KMS-11 (cell line): Measurements from ENCODE around the gene FAM216A.
A peak's percentile ranks its signal among the peaks of the same experiment; 100 is the strongest.
"Not testable (repeated sequence)": the region's sequence is repeated elsewhere in the genome, so short reads cannot be mapped to it uniquely, and the experiment has no call there.

ENCODE experiments used
- H2AFZ ChIP-seq: fragments of 200-600 bp; sonication (generic); 2 replicates; pipeline ENCODE4 v1.6.1; 2016; ENCODE audit warnings: antibody characterized with exemption, mixed run types, low read depth
- H3K27ac ChIP-seq: fragments of 200-600 bp; sonication (generic); 2 replicates; pipeline ENCODE4 v1.6.1; 2016; ENCODE audit warnings: mild to moderate bottlenecking, mixed run types
- H3K27me3 ChIP-seq: fragments of 200-600 bp; sonication (generic); 2 replicates; pipeline ENCODE4 v1.6.1; 2017; ENCODE audit warnings: mild to moderate bottlenecking, low read depth, mixed run types, moderate library complexity; ENCODE audit not compliant: insufficient read depth
- H3K36me3 ChIP-seq: fragments of 200-600 bp; sonication (generic); 2 replicates; pipeline ENCODE4 v1.6.1; 2017; ENCODE audit warnings: mild to moderate bottlenecking, mixed run types; ENCODE audit not compliant: insufficient read depth
- H3K4me1 ChIP-seq: fragments of 200-600 bp; sonication (generic); 2 replicates; pipeline ENCODE4 v1.6.1; 2016; ENCODE audit warnings: mild to moderate bottlenecking, low read depth, mixed run types; ENCODE audit not compliant: poor library complexity, severe bottlenecking
- H3K4me2 ChIP-seq: fragments of 200-600 bp; sonication (generic); 2 replicates; pipeline ENCODE4 v1.7.0; 2016; ENCODE audit warnings: mild to moderate bottlenecking, mixed run types
- H3K4me3 ChIP-seq: fragments of 200-600 bp; sonication (generic); IDR thresholded peaks from 2 replicates; pipeline ENCODE4 v1.6.1; 2017; ENCODE audit warnings: low read depth, low read length, mixed read lengths; ENCODE audit not compliant: insufficient read depth
- H3K79me2 ChIP-seq: fragments of 200-600 bp; sonication (generic); 2 replicates; pipeline ENCODE4 v1.6.1; 2016; ENCODE audit warnings: low read depth, mixed run types; ENCODE audit not compliant: insufficient read depth
- H3K9ac ChIP-seq: fragments of 200-600 bp; sonication (generic); 2 replicates; pipeline ENCODE4 v1.6.1; 2016; ENCODE audit warnings: mild to moderate bottlenecking, mixed run types
- H4K20me1 ChIP-seq: fragments of 200-600 bp; sonication (generic); 2 replicates; pipeline ENCODE4 v1.6.1; 2016; ENCODE audit warnings: mild to moderate bottlenecking, mixed run types; ENCODE audit not compliant: insufficient read depth
- TF ChIP-seq, protein P1 (sequence below): fragments of 200-600 bp; sonication (generic); conservative IDR thresholded peaks from 2 replicates; pipeline ENCODE4 v1.6.1; 2017; ENCODE audit warnings: low read depth, mild to moderate bottlenecking, antibody characterized with exemption, low read length, moderate library complexity, mixed read lengths

The FAM216A gene

DNA sequence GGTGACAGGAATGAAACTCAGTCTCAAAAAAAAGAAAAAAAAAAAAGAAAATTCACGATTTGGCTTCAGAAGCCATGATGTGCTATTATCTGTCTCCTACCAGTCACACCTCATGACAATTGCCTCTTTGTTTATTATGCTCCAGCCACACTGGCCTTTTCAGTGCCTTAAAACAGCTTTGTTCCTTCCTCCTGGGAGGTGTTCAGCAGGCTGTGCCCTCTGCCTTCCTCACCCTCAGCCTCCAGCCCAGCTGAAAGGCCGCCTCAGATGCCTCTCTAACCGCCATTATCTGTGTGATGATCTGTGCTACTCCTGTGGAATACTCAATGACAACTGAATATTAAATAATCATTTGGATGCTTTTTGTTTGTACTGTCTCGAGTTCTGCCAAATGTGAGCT, 9.9 kb upstream of the FAM216A start:
- H2AFZ ChIP-seq, result no peak overlapping the region
- H3K9ac ChIP-seq, result no peak overlapping the region
- TF ChIP-seq, protein P1, sequence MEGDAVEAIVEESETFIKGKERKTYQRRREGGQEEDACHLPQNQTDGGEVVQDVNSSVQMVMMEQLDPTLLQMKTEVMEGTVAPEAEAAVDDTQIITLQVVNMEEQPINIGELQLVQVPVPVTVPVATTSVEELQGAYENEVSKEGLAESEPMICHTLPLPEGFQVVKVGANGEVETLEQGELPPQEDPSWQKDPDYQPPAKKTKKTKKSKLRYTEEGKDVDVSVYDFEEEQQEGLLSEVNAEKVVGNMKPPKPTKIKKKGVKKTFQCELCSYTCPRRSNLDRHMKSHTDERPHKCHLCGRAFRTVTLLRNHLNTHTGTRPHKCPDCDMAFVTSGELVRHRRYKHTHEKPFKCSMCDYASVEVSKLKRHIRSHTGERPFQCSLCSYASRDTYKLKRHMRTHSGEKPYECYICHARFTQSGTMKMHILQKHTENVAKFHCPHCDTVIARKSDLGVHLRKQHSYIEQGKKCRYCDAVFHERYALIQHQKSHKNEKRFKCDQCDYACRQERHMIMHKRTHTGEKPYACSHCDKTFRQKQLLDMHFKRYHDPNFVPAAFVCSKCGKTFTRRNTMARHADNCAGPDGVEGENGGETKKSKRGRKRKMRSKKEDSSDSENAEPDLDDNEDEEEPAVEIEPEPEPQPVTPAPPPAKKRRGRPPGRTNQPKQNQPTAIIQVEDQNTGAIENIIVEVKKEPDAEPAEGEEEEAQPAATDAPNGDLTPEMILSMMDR, result no peak
- H3K4me2 ChIP-seq, result no peak overlapping the region
- H3K79me2 ChIP-seq, result no peaks in the 10 kb centered on the region
- no peaks in the 10 kb centered on the region for H3K4me1 ChIP-seq
- no peak overlapping the region for H3K27ac ChIP-seq
- H4K20me1 ChIP-seq, result no peaks in the 10 kb centered on the region
- no peaks in the 10 kb centered on the region for H3K27me3 ChIP-seq
- H3K36me3 ChIP-seq, result no peaks in the 10 kb centered on the region
- H3K4me3 ChIP-seq, result no peak overlapping the region

DNA sequence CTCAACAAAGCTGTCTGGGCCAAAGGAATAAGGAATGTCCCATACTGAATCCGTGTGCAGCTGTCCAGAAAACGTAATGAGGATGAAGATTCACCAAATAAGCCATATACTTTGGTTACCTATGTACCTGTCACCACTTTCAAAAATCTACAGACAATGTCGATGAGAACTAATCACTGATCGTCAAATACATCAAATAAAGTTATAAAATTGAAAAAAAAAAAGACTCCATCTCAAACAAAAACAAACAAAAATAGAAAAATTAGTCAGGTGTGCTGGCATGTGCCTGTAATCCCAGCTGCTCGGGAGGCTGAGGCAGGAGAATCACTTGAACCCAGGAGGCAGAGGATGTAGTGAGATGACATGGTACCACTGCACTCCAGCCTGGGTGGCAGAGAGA, 7.5 kb upstream of the FAM216A start:
- not testable (repeated sequence) for H3K36me3 ChIP-seq

GRCh38 chr12:110465024-110465423, 3.6 kb upstream of the FAM216A start:
- Histone ChIP-seq H3K36me3 (no peaks in the 10 kb centered on the region), H3K4me1 (peaks cover 8% of the 10 kb centered on the region), H3K4me3 (no peak overlapping the region), H3K27ac (no peak overlapping the region), H3K9ac (no peak overlapping the region), H3K27me3 (no peaks in the 10 kb centered on the region), H3K79me2 (peaks cover 17% of the 10 kb centered on the region; the same call in 1 of the 2 replicates), H4K20me1 (no peaks in the 10 kb centered on the region), H2AFZ (no peak overlapping the region), H3K4me2 (no peak overlapping the region)
- TF ChIP-seq, protein P1, result no peak

More for the DNA sequence above, 7.5 kb upstream of the FAM216A start:
- H3K27ac ChIP-seq, H3K79me2 ChIP-seq, H3K27me3 ChIP-seq, H3K9ac ChIP-seq, H3K4me3 ChIP-seq, H4K20me1 ChIP-seq, H3K4me1 ChIP-seq, H3K4me2 ChIP-seq, H2AFZ ChIP-seq: not testable (repeated sequence)

- H3K79me2 ChIP-seq, result peaks cover 24% of the 10 kb centered on the region; the same call in 1 of the 2 replicates
- H4K20me1 ChIP-seq, H3K4me2 ChIP-seq, H3K4me1 ChIP-seq, H3K27ac ChIP-seq, H3K27me3 ChIP-seq, H2AFZ ChIP-seq, H3K9ac ChIP-seq, H3K4me3 ChIP-seq, H3K36me3 ChIP-seq: not testable (repeated sequence)
Measured at GRCh38 chr12:110465765-110466164, 2.9 kb upstream of the FAM216A start.

GRCh38 chr12:110466791-110467190, 1.9 kb upstream of the FAM216A start:
- no peak overlapping the region for H3K27ac ChIP-seq
- H3K4me1 ChIP-seq, result peaks cover 8% of the 10 kb centered on the region
- no peak overlapping the region for H2AFZ ChIP-seq
- H4K20me1 ChIP-seq, result no peaks in the 10 kb centered on the region
- peaks cover 24% of the 10 kb centered on the region; the same call in 1 of the 2 replicates for H3K79me2 ChIP-seq
- TF ChIP-seq, protein P1, result no peak
- H3K4me2 ChIP-seq, result peak overlapping the region; percentile 77
- no peaks in the 10 kb centered on the region for H3K36me3 ChIP-seq
- no peak overlapping the region; the same call in 1 of the 2 replicates for H3K9ac ChIP-seq
- no peaks in the 10 kb centered on the region for H3K27me3 ChIP-seq
- H3K4me3 ChIP-seq, result no peak overlapping the region
